ENCODE results near the gene SH3RF2.

DNA sequence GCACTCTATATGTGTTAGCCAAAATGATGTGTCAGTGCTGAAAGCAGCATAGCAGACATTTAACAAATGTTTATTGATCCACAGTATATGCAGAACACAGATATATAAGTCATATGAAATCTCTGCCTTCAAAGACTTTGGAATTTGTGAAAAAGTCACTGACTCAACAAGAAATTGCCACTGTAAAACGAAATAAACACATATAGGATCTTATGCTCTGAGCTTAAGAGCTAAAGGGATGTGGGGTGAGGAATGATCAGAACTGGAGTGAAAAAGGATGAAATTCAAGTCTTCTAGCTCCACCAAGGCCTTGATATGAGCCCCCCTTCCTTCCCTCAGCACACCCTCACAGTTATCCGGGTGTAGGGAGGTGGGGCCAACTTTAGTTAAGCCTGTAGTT lies 119.1 kb downstream of the SH3RF2 start:
- TF ChIP-seq, protein P1, sequence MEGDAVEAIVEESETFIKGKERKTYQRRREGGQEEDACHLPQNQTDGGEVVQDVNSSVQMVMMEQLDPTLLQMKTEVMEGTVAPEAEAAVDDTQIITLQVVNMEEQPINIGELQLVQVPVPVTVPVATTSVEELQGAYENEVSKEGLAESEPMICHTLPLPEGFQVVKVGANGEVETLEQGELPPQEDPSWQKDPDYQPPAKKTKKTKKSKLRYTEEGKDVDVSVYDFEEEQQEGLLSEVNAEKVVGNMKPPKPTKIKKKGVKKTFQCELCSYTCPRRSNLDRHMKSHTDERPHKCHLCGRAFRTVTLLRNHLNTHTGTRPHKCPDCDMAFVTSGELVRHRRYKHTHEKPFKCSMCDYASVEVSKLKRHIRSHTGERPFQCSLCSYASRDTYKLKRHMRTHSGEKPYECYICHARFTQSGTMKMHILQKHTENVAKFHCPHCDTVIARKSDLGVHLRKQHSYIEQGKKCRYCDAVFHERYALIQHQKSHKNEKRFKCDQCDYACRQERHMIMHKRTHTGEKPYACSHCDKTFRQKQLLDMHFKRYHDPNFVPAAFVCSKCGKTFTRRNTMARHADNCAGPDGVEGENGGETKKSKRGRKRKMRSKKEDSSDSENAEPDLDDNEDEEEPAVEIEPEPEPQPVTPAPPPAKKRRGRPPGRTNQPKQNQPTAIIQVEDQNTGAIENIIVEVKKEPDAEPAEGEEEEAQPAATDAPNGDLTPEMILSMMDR (IDR thresholded peaks at IDR 0.05 in 4 of 5, conservative IDR thresholded peaks at IDR 0.05 in 1 of 5) = no peak
- no peak for TF ChIP-seq POLR2A (IDR thresholded peaks at IDR 0.05)
